Chondrocyte (in vitro differentiated cells): ENCODE data around the gene PROCA1. TPM values are rescaled to one million over a fixed set of nuclear protein-coding genes. Genes with fewer than 3 reads are reported as not detected.

ENCODE experiments used
- DNase-seq: peaks from one replicate; pipeline ENCODE4 v3.0.0; 2021; ENCODE audit warnings: mixed read lengths, low spot score
- H3K27ac Mint-ChIP-seq: one replicate; pipeline ENCODE4 v1.8.0; 2021; ENCODE audit warnings: mild to moderate bottlenecking, moderate library complexity, mixed read lengths; ENCODE audit not compliant: unreplicated experiment
- H3K27me3 Mint-ChIP-seq: 2 replicates; pipeline ENCODE4 v1.8.0; 2021; ENCODE audit warnings: low read depth, mixed read lengths
- H3K36me3 Mint-ChIP-seq: 2 replicates; pipeline ENCODE4 v1.8.0; 2021; ENCODE audit warnings: low read depth, mixed read lengths
- H3K4me1 Mint-ChIP-seq: 2 replicates; pipeline ENCODE4 v1.8.0; 2021; ENCODE audit warnings: low read depth, mild to moderate bottlenecking, mixed read lengths
- H3K4me3 Mint-ChIP-seq: one replicate; pipeline ENCODE4 v1.8.0; 2021; ENCODE audit warnings: mild to moderate bottlenecking, moderate library complexity, mixed read lengths; ENCODE audit not compliant: unreplicated experiment
- H3K9me3 Mint-ChIP-seq: 2 replicates; pipeline ENCODE4 v1.8.0; 2021; ENCODE audit warnings: low read depth, mixed read lengths
- total RNA-seq: library from RNA; stranded (reverse); gene quantifications from 3 replicates; pipeline ENCODE4 v1.2.1, GENCODE V29; 2021
- TF ChIP-seq, protein P1 (sequence below): fragments of 200-600 bp; sonication (generic); IDR thresholded peaks from 2 replicates; pipeline ENCODE4 v1.5.0; 2021; ENCODE audit warnings: antibody characterized with exemption, mild to moderate bottlenecking, moderate library complexity

The PROCA1 gene
- total RNA-seq, 1 donor from 2014 or later: 2.0 TPM

DNA sequence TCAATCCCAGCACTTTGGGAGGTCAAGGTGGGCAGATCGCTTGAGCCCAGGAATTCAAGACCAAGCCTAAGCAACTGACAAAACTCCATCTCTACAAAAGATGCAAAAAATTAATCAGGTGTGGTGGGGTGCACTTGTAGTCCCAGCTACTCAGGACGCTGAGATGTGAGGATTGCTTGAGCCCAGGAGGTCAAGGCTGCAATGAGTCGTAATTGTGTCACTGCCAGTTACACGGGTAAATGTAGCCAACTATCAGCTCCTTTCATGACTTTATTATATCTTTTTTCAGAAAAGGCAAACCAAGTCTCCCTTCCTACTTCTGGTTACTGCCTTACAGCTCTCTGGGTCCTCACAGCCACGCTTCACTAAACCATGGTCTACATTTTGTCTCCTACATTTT, 53.9 kb downstream of the PROCA1 start:
- Mint-ChIP-seq H3K27me3 (no peaks in the 10 kb centered on the region), H3K36me3 (peaks cover 10% of the 10 kb centered on the region), H3K4me1 (peaks cover 20% of the 10 kb centered on the region), H3K27ac (no peak overlapping the region), H3K9me3 (no peaks in the 10 kb centered on the region), H3K4me3 (no peak overlapping the region)
- TF ChIP-seq, protein P1, sequence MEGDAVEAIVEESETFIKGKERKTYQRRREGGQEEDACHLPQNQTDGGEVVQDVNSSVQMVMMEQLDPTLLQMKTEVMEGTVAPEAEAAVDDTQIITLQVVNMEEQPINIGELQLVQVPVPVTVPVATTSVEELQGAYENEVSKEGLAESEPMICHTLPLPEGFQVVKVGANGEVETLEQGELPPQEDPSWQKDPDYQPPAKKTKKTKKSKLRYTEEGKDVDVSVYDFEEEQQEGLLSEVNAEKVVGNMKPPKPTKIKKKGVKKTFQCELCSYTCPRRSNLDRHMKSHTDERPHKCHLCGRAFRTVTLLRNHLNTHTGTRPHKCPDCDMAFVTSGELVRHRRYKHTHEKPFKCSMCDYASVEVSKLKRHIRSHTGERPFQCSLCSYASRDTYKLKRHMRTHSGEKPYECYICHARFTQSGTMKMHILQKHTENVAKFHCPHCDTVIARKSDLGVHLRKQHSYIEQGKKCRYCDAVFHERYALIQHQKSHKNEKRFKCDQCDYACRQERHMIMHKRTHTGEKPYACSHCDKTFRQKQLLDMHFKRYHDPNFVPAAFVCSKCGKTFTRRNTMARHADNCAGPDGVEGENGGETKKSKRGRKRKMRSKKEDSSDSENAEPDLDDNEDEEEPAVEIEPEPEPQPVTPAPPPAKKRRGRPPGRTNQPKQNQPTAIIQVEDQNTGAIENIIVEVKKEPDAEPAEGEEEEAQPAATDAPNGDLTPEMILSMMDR: no peak
- DNase-seq: no peak

DNA sequence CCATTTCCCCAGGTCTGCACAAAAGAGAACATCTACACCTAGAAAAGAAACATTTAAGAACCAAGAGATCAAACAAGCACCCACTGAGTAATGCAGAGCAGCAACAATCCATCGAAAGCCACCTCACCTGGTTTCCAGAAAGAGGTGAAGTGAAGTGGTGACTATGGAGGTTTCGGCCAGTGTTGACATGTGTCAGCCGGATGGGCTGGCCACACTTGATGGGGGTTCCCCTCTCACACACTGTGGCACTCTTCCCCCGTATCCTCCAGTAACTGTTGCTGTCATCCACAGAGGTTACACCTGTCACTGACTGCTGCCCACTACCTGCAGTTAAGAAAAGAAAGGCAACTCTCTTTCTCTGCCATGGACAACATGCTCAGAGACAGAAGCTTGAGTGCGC, 56.5 kb downstream of the PROCA1 start:
- H3K4me3 Mint-ChIP-seq: no peak overlapping the region
- no peak for DNase-seq
- peaks cover 10% of the 10 kb centered on the region for H3K36me3 Mint-ChIP-seq

More for the DNA sequence above, 56.5 kb downstream of the PROCA1 start:
- no peak overlapping the region for H3K27ac Mint-ChIP-seq
- H3K27me3 Mint-ChIP-seq: no peaks in the 10 kb centered on the region
- H3K9me3 Mint-ChIP-seq: no peaks in the 10 kb centered on the region
- peaks cover 5% of the 10 kb centered on the region for H3K4me1 Mint-ChIP-seq
- TF ChIP-seq, protein P1: no peak

Other genes with a start within 250 kb of the PROCA1 start
- not detected in 3 replicates for gene SLC13A2, start 238.2 kb downstream of the PROCA1 start, total RNA-seq
- not detected in 3 replicates for gene FOXN1, start 205.5 kb downstream of the PROCA1 start, total RNA-seq
- gene UNC119, start 159.3 kb downstream of the PROCA1 start, total RNA-seq: 19.8 to 24.9 TPM (median 24.1 TPM) in 3 replicates
- gene PIGS, start 140.4 kb downstream of the PROCA1 start, total RNA-seq: 56.5 to 65.7 TPM (median 62.9 TPM) in 3 replicates
- gene ALDOC, start 135.0 kb downstream of the PROCA1 start, total RNA-seq: 3.9 to 9.5 TPM (median 8.0 TPM) in 3 replicates
- 10.3 to 20.3 TPM (median 12.9 TPM) in 3 replicates for gene SPAG5, start 112.9 kb downstream of the PROCA1 start, total RNA-seq
- gene RSKR, start 97.7 kb downstream of the PROCA1 start, total RNA-seq: 4.7 to 9.0 TPM (median 6.4 TPM) in 3 replicates
- gene BLTP2, start 66.7 kb downstream of the PROCA1 start, total RNA-seq: 112 to 158 TPM (median 114 TPM) in 3 replicates
- gene SDF2, start 50.0 kb downstream of the PROCA1 start, total RNA-seq: 53.6 to 58.2 TPM (median 57.8 TPM) in 3 replicates
- 63.5 to 81.5 TPM (median 63.9 TPM) in 3 replicates for gene SUPT6H, start 49.7 kb downstream of the PROCA1 start, total RNA-seq
- 128 to 132 TPM (median 131 TPM) in 3 replicates for gene RAB34, start 6.0 kb upstream of the PROCA1 start, total RNA-seq
- gene RPL23A, start 8.1 kb upstream of the PROCA1 start, total RNA-seq: 853 to 1,026 TPM (median 884 TPM) in 3 replicates
- gene TLCD1, start 14.3 kb upstream of the PROCA1 start, total RNA-seq: 12.4 to 12.9 TPM (median 12.6 TPM) in 3 replicates
- gene NEK8, start 16.9 kb upstream of the PROCA1 start, total RNA-seq: 5.3 to 6.1 TPM (median 5.5 TPM) in 3 replicates
- gene TRAF4, start 32.1 kb upstream of the PROCA1 start, total RNA-seq: 68.0 to 76.3 TPM (median 73.3 TPM) in 3 replicates
- 18.5 to 22.7 TPM (median 21.0 TPM) in 3 replicates for gene FAM222B, start 130.9 kb upstream of the PROCA1 start, total RNA-seq
- gene ERAL1, start 143.1 kb upstream of the PROCA1 start, total RNA-seq: 31.2 to 40.5 TPM (median 31.8 TPM) in 3 replicates
- 46.6 to 74.1 TPM (median 65.8 TPM) in 3 replicates for gene FLOT2, start 185.8 kb upstream of the PROCA1 start, total RNA-seq
- gene DHRS13, start 191.2 kb upstream of the PROCA1 start, total RNA-seq: 4.4 to 6.0 TPM (median 5.8 TPM) in 3 replicates
- 30.2 to 49.2 TPM (median 33.6 TPM) in 3 replicates for gene PHF12, start 239.6 kb upstream of the PROCA1 start, total RNA-seq